DOHH2 (cell line): ENCODE results near the gene ACSBG1.

ENCODE experiments used
- H3F3A ChIP-seq: fragments of 200-600 bp; sonication (generic), shearing (Covaris generic); 2 replicates; pipeline ENCODE4 v1.6.0; 2016; ENCODE audit warnings: antibody characterized with exemption, mild to moderate bottlenecking; ENCODE audit not compliant: control insufficient read depth, insufficient read depth
- H3K27ac ChIP-seq: fragments of 200-600 bp; sonication (generic); 2 replicates; pipeline ENCODE4 v1.5.1; 2014; ENCODE audit warnings: low read depth, mild to moderate bottlenecking, low read length, moderate library complexity
- H3K27me3 ChIP-seq: fragments of 200-600 bp; sonication (generic); 2 replicates; pipeline ENCODE4 v1.6.1; 2014; ENCODE audit warnings: mild to moderate bottlenecking, low read length, mixed read lengths; ENCODE audit not compliant: control insufficient read depth
- H3K36me3 ChIP-seq: fragments of 200-600 bp; sonication (generic); 2 replicates; pipeline ENCODE4 v1.6.1; 2014; ENCODE audit warnings: mild to moderate bottlenecking, low read length, moderate library complexity, mixed read lengths; ENCODE audit not compliant: control insufficient read depth
- H3K4me1 ChIP-seq: fragments of 200-600 bp; sonication (generic); 2 replicates; pipeline ENCODE4 v1.6.1; 2014; ENCODE audit warnings: mild to moderate bottlenecking, low read length, mixed read lengths; ENCODE audit not compliant: control insufficient read depth
- H3K4me2 ChIP-seq: fragments of 200-600 bp; sonication (generic); 2 replicates; pipeline ENCODE4 v1.6.0; 2014; ENCODE audit warnings: mild to moderate bottlenecking, low read length, moderate library complexity
- H3K4me3 ChIP-seq: fragments of 200-600 bp; sonication (generic); 2 replicates; pipeline ENCODE4 v1.5.1; 2014; ENCODE audit warnings: mild to moderate bottlenecking, low read length, mixed read lengths
- H3K79me2 ChIP-seq: fragments of 200-600 bp; sonication (generic); 2 replicates; pipeline ENCODE4 v1.6.1; 2014; ENCODE audit warnings: mild to moderate bottlenecking, low read length, mixed read lengths; ENCODE audit not compliant: control insufficient read depth
- H3K9me2 ChIP-seq: fragments of 200-600 bp; sonication (generic); replicated peaks from 2 replicates; pipeline ENCODE4 v1.6.1; 2014; ENCODE audit warnings: mild to moderate bottlenecking, low read length, mixed read lengths; ENCODE audit not compliant: control insufficient read depth
- H3K9me3 ChIP-seq: fragments of 200-600 bp; sonication (generic); 2 replicates; pipeline ENCODE4 v1.6.1; 2014; ENCODE audit warnings: antibody characterized with exemption, low read length, mixed read lengths; ENCODE audit not compliant: control insufficient read depth, insufficient read depth
- H4K20me1 ChIP-seq: fragments of 200-600 bp; sonication (generic); 2 replicates; pipeline ENCODE4 v1.6.0; 2014; ENCODE audit warnings: low read depth, mild to moderate bottlenecking, antibody characterized with exemption, low read length, moderate library complexity; ENCODE audit not compliant: control insufficient read depth, insufficient read depth
- CTCF ChIP-seq: fragments of 200-600 bp; sonication (generic); IDR thresholded peaks from one replicate; pipeline ENCODE4 v1.5.1; 2014; ENCODE audit warnings: antibody characterized with exemption, mild to moderate bottlenecking, low read depth, low read length; ENCODE audit not compliant: poor library complexity, severe bottlenecking
- EZH2phosphoT487 ChIP-seq: fragments of 200-600 bp; sonication (generic); IDR thresholded peaks from 2 replicates; pipeline ENCODE4 v1.6.1; 2017; ENCODE audit warnings: borderline replicate concordance, mild to moderate bottlenecking, antibody characterized with exemption, low read length, moderate library complexity, mixed read lengths

The ACSBG1 gene

GRCh38 chr15:78272316-78272715 lies 38.0 kb upstream of the ACSBG1 start:
- H3K27ac ChIP-seq = no peak overlapping the region
- no peaks in the 10 kb centered on the region for H3K36me3 ChIP-seq
- H3K9me3 ChIP-seq = no peaks in the 10 kb centered on the region
- no peaks in the 10 kb centered on the region for H3K27me3 ChIP-seq
- no peaks in the 10 kb centered on the region for H3F3A ChIP-seq
- H3K4me3 ChIP-seq = no peak overlapping the region
- H4K20me1 ChIP-seq = no peaks in the 10 kb centered on the region
- no peak overlapping the region for H3K4me2 ChIP-seq
- TF ChIP-seq EZH2phosphoT487 = no peak
- TF ChIP-seq CTCF = no peak
- no peaks in the 10 kb centered on the region for H3K9me2 ChIP-seq
- H3K79me2 ChIP-seq = no peaks in the 10 kb centered on the region
- H3K4me1 ChIP-seq = no peaks in the 10 kb centered on the region

- H3F3A ChIP-seq = no peaks in the 10 kb centered on the region
- H3K36me3 ChIP-seq = no peaks in the 10 kb centered on the region
- no peak overlapping the region for H3K27ac ChIP-seq
- no peaks in the 10 kb centered on the region for H3K9me3 ChIP-seq
- H3K27me3 ChIP-seq = peaks cover 6% of the 10 kb centered on the region
- no peaks in the 10 kb centered on the region for H3K4me1 ChIP-seq
- no peak overlapping the region for H3K4me2 ChIP-seq
- H3K79me2 ChIP-seq = no peaks in the 10 kb centered on the region
- no peaks in the 10 kb centered on the region for H4K20me1 ChIP-seq
- no peak for TF ChIP-seq EZH2phosphoT487
- TF ChIP-seq CTCF = no peak
- H3K9me2 ChIP-seq = no peaks in the 10 kb centered on the region
- H3K4me3 ChIP-seq = no peak overlapping the region
Measured at GRCh38 chr15:78266806-78267205, 32.4 kb upstream of the ACSBG1 start.

- Histone ChIP-seq H3F3A (no peaks in the 10 kb centered on the region), H4K20me1 (no peaks in the 10 kb centered on the region), H3K4me3 (no peak overlapping the region), H3K9me3 (no peaks in the 10 kb centered on the region), H3K27ac (no peak overlapping the region), H3K9me2 (no peaks in the 10 kb centered on the region), H3K79me2 (no peaks in the 10 kb centered on the region), H3K27me3 (peaks cover 6% of the 10 kb centered on the region), H3K4me1 (no peaks in the 10 kb centered on the region), H3K4me2 (no peak overlapping the region), H3K36me3 (no peaks in the 10 kb centered on the region)
- TF ChIP-seq EZH2phosphoT487 (no peak), CTCF (no peak)
Measured at GRCh38 chr15:78266229-78266628, 31.9 kb upstream of the ACSBG1 start.

GRCh38 chr15:78265752-78266224 lies 31.4 kb upstream of the ACSBG1 start:
- Histone ChIP-seq H3K4me3 (0 out of 2 replicates have a peak overlapping the region, but pooled peaks have one; percentile 8), H3K4me2 (0 out of 2 replicates have a peak overlapping the region, but pooled peaks have one; percentile 5), H3F3A (no peaks in the 10 kb centered on the region), H3K27me3 (peaks cover 6% of the 10 kb centered on the region), H3K9me2 (no peaks in the 10 kb centered on the region), H3K27ac (no peak overlapping the region), H3K9me3 (no peaks in the 10 kb centered on the region), H3K79me2 (no peaks in the 10 kb centered on the region), H3K4me1 (no peaks in the 10 kb centered on the region), H3K36me3 (no peaks in the 10 kb centered on the region), H4K20me1 (no peaks in the 10 kb centered on the region)
- TF ChIP-seq EZH2phosphoT487 (no peak), CTCF (no peak)
